AG04449 (cell line): Measurements from ENCODE around the gene DYNLT1.
"Not testable (repeated sequence)": the region's sequence is repeated elsewhere in the genome, so short reads cannot be mapped to it uniquely, and the experiment has no call there.

Source experiments
- CTCF ChIA-PET: fragments of 350-600 bp; formaldehyde crosslinking; extraction: SDS; loops from one replicate; lab custom pipeline; 2021; ENCODE audit warnings: antibody characterized with exemption; lab: Yijun Ruan, JAX
- POLR2A ChIA-PET: fragments of 400-600, 350-600 bp; formaldehyde crosslinking; extraction: SDS; loops from one replicate; lab custom pipeline; 2020; ENCODE audit warnings: antibody characterized with exemption, inconsistent platforms; lab: Yijun Ruan, JAX
- DNase-seq: peaks from one replicate; pipeline ENCODE4 v3.0.0-alpha.2; 2010; ENCODE audit warnings: low read depth, low spot score
- H3K4me3 ChIP-seq: 2 replicates; pipeline ENCODE4 v1.5.1; 2011; ENCODE audit warnings: low read depth, mild to moderate bottlenecking, control low read depth, low read length
- CTCF ChIP-seq: IDR thresholded peaks from one replicate; pipeline ENCODE4 v1.5.1; 2011; ENCODE audit warnings: mild to moderate bottlenecking, moderate library complexity, low read length, control low read depth, inconsistent platforms; ENCODE audit not compliant: insufficient read depth; ENCODE audit errors: missing control alignments

The DYNLT1 gene

GRCh38 chr6:158661156-158661685, 16.7 kb upstream of the DYNLT1 start:
- H3K4me3 ChIP-seq, result no peak overlapping the region
- no peak for TF ChIP-seq CTCF
- no peak for DNase-seq
- POLR2A ChIA-PET, result no interaction called here
- CTCF ChIA-PET, result interaction anchor here (1.1 to 4.1 kb wide), 6 partner anchors 10 to 448 kb away, joined by 4 to 32 read pairs (median 6); no protein-coding TSS in a partner anchor

GRCh38 chr6:158660333-158660754, 15.8 kb upstream of the DYNLT1 start:
- ChIA-PET POLR2A (no interaction called here), CTCF (interaction anchor here (0.7 to 4.1 kb wide), 15 partner anchors 10 to 447 kb away, joined by 3 to 32 read pairs (median 5); partner anchors contain the start of genes DYNLT1 and SYTL3)
- peak; percentile 53 for TF ChIP-seq CTCF
- no peak overlapping the region for H3K4me3 ChIP-seq
- no peak for DNase-seq

GRCh38 chr6:158656986-158657385, 12.4 kb upstream of the DYNLT1 start:
- CTCF ChIA-PET, DNase-seq, H3K4me3 ChIP-seq: not testable (repeated sequence)
- POLR2A ChIA-PET, result interaction anchor here (0.7 kb wide), 1 partner anchor 72 kb away, joined by 3 read pairs; no protein-coding TSS in a partner anchor

- POLR2A ChIA-PET, result interaction anchor here (1.0 kb wide), 1 partner anchor 10 kb away, joined by 3 read pairs; no protein-coding TSS in a partner anchor
- TF ChIP-seq CTCF, result no peak
- H3K4me3 ChIP-seq, result no peak overlapping the region
- CTCF ChIA-PET, result interaction anchor here (1.1 to 1.5 kb wide), 4 partner anchors 12 to 435 kb away, joined by 3 to 6 read pairs (median 3); no protein-coding TSS in a partner anchor
- no peak for DNase-seq
Measured at GRCh38 chr6:158655569-158656450, 11.3 kb upstream of the DYNLT1 start.

GRCh38 chr6:158654960-158655489, 10.5 kb upstream of the DYNLT1 start:
- no peak overlapping the region for H3K4me3 ChIP-seq
- no peak for DNase-seq
- TF ChIP-seq CTCF, result no peak
- ChIA-PET POLR2A (interaction anchor here (0.9 to 1.0 kb wide), 2 partner anchors 9 to 11 kb away, joined by 3 to 6 read pairs; partner anchors contain the start of gene DYNLT1), CTCF (interaction anchor here (1.1 to 1.5 kb wide), 4 partner anchors 12 to 434 kb away, joined by 3 to 6 read pairs (median 3); no protein-coding TSS in a partner anchor)

- DNase-seq, result no peak
- H3K4me3 ChIP-seq, result no peak overlapping the region
- CTCF ChIA-PET, result interaction anchor here (1.5 to 2.5 kb wide), 2 partner anchors 36 to 37 kb away, joined by 6 to 20 read pairs; no protein-coding TSS in a partner anchor
Measured at GRCh38 chr6:158654498-158654897, 10.0 kb upstream of the DYNLT1 start.

More at GRCh38 chr6:158654498-158654897, 10.0 kb upstream of the DYNLT1 start:
- POLR2A ChIA-PET, result interaction anchor here (0.9 to 1.0 kb wide), 2 partner anchors 9 to 10 kb away, joined by 3 to 6 read pairs; partner anchors contain the start of gene DYNLT1
- no peak for TF ChIP-seq CTCF
